ENCODE data around the gene ACTR8. TPM values are rescaled to one million over a fixed set of nuclear protein-coding genes. Genes with fewer than 3 reads are reported as not detected.

ACTR8 gene
- total and polyA plus RNA-seq, 8 donors = 26.1 to 48.4 (median 44.0) TPM

GRCh38 chr3:53856964-53857363 lies 25.0 kb downstream of the ACTR8 start:
- TF ChIP-seq, protein P1, sequence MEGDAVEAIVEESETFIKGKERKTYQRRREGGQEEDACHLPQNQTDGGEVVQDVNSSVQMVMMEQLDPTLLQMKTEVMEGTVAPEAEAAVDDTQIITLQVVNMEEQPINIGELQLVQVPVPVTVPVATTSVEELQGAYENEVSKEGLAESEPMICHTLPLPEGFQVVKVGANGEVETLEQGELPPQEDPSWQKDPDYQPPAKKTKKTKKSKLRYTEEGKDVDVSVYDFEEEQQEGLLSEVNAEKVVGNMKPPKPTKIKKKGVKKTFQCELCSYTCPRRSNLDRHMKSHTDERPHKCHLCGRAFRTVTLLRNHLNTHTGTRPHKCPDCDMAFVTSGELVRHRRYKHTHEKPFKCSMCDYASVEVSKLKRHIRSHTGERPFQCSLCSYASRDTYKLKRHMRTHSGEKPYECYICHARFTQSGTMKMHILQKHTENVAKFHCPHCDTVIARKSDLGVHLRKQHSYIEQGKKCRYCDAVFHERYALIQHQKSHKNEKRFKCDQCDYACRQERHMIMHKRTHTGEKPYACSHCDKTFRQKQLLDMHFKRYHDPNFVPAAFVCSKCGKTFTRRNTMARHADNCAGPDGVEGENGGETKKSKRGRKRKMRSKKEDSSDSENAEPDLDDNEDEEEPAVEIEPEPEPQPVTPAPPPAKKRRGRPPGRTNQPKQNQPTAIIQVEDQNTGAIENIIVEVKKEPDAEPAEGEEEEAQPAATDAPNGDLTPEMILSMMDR (IDR thresholded peaks at IDR 0.05) = no peak
- no peak for ATAC-seq
- no peak overlapping the region for H3K4me3 ChIP-seq
- intact Hi-C loops (cut with DNase I) = no loop called here
- H3K4me1 ChIP-seq = no peaks in the 10 kb centered on the region
- H3K27ac ChIP-seq = no peak overlapping the region
- no peak for DNase-seq
- H3K27me3 ChIP-seq = no peaks in the 10 kb centered on the region
- H3K9me3 ChIP-seq = no peaks in the 10 kb centered on the region
- peaks cover 0 to 32% of the 10 kb centered on the region in 2 donors for H3K36me3 ChIP-seq

DNA sequence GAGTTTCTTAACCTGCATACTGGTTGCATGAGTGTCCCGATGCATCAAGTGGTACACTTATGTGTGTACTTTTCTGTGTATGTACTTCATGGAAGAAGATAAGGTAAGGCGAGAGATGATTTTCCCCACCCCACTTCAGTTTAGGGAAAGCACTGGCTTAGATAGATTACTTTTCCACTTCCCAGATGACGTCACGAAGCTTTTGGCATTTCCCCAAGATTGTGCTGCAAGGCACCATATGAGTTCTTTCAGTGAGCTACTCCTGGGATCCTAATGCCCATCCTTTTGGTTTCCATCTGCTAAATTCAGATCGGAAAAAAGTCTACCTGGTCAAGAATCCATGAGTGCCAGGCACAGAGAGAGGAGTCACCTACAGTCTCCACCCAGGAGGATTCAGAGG lies 31.1 kb downstream of the ACTR8 start:
- DNase-seq (peak in 2 of 4 donors; percentile 34 to 68), ATAC-seq (no peak)
- intact Hi-C loops (cut with DNase I) = no loop called here
- Histone ChIP-seq H3K4me3 (no peak overlapping the region), H3K27me3 (peaks cover 0 to 29% of the 10 kb centered on the region in 2 donors), H3K27ac (no peak overlapping the region), H3K36me3 (no peaks in the 10 kb centered on the region), H3K9me3 (no peaks in the 10 kb centered on the region), H3K4me1 (peaks cover 0 to 8% of the 10 kb centered on the region in 2 donors)
- TF ChIP-seq, protein P1 (IDR thresholded peaks at IDR 0.05) = no peak

DNA sequence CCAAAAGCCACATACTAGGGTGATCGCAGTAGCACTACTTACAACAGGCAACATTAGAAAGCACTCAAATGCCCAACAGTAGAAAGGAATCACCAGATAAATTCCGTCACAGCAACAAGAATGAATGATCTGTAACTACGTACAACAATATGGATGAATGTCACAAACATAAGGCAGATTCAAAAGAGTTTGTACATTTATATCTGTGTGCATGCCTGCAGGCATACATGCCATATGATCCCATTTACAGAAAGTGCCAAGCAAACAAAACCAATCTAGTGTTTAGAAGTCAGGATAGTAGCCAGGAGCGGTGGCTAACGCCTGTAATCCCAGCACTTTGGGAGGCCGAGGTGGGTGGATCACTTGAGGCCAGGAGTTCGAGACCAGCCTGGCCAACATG lies 32.0 kb downstream of the ACTR8 start:
- TF ChIP-seq, protein P1 (IDR thresholded peaks at IDR 0.05) = no peak
- intact Hi-C loops (cut with DNase I) = no loop called here
- no peak overlapping the region for H3K27ac ChIP-seq
- no peaks in the 10 kb centered on the region for H3K36me3 ChIP-seq
- ATAC-seq = no peak
- H3K4me3 ChIP-seq = no peak overlapping the region
- DNase-seq = no peak
- H3K9me3 ChIP-seq = no peaks in the 10 kb centered on the region
- peaks cover 0 to 39% of the 10 kb centered on the region in 2 donors for H3K27me3 ChIP-seq
- peaks cover 0 to 17% of the 10 kb centered on the region in 2 donors for H3K4me1 ChIP-seq

DNA sequence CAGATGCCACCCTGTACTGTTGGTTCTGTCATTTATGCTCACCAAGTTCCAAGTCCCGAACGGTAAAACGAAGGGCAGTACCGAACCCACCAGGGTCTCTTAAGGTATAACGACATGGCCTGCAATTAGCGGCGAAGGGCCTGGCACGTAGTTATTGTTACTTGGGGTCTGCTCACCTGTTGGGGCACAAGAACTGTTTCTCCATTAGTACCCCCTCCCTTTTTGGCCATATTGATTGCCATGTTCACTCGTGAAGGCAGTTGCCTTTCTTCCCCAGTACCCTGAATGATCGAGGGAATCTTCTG lies 35.1 kb downstream of the ACTR8 start:
- H3K27ac ChIP-seq = no peak overlapping the region
- ATAC-seq = no peak
- TF ChIP-seq, protein P1 (IDR thresholded peaks at IDR 0.05) = no peak
- intact Hi-C loops (cut with DNase I) = no loop called here
- no peaks in the 10 kb centered on the region for H3K9me3 ChIP-seq
- no peaks in the 10 kb centered on the region for H3K36me3 ChIP-seq
- H3K27me3 ChIP-seq = peaks cover 0 to 52% of the 10 kb centered on the region in 2 donors
- no peak for DNase-seq
- H3K4me1 ChIP-seq = peaks cover 0 to 24% of the 10 kb centered on the region in 2 donors
- H3K4me3 ChIP-seq = peak overlapping the region; percentile 59 to 62

DNA sequence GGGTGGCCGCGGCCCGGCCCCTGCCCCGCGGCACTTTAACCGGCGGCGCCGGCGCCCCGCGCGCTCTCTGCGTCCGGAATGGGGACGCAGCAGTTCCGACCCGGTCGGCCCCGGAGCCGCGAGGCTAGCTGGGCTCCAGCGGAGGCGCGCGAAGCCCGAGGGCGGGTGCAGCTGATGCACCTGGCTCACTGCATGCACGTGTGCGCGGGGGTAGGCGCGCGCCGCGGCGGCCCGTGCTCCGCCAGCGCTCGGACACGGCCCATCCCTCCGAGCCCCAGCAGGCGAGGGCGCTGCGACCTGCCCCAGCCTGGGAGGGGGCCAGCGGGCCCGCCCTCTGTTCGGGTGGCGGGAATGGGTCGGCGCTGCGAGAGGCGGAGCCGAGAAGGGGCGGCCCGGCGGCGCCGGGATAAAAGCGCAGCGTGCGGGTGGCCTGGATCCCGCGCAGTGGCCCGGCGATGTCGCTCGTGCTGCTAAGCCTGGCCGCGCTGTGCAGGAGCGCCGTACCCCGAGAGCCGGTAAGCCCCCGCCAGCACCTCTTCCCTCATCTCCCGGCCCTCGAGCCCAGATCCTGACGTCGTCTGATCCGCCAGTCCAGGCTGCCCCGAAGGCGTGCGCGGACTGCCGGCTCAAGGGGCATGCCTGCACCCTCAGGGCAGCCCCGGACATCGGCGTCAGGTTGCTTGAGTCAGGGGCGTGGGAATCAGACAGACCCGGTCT lies 35.7 kb downstream of the ACTR8 start, which contains the start of the genes CHDH and IL17RB:
Gene CHDH (minus strand): TSS at position 286 of the 717 bp plus-strand sequence. CDS start 22,411 bp downstream, outside the sequence.
Gene IL17RB (plus strand): TSS at position 435 of the 717 bp plus-strand sequence. CDS start 21 bp downstream, at position 456.
- TF ChIP-seq, protein P1 (IDR thresholded peaks at IDR 0.05) = no peak
- intact Hi-C loops (cut with DNase I) = no loop called here

More for the DNA sequence above, 35.7 kb downstream of the ACTR8 start, which contains the start of the genes CHDH and IL17RB:
- ATAC-seq (peak; percentile 92), DNase-seq (peak; percentile 41 to 92 (median 70))
- H3K27me3 ChIP-seq = peaks cover 0 to 52% of the 10 kb centered on the region in 2 donors
- H3K4me1 ChIP-seq = peaks cover 0 to 24% of the 10 kb centered on the region in 2 donors
- H3K27ac ChIP-seq = peak within 1 kb of the TSS; percentile 18 to 39
- H3K4me3 ChIP-seq = peak within 1 kb of the TSS; percentile 59 to 62
- H3K9me3 ChIP-seq = no peaks in the 10 kb centered on the region
- no peaks in the 10 kb centered on the region for H3K36me3 ChIP-seq
